ENCODE results near the gene PSMB1. TPM values are rescaled to one million over a fixed set of nuclear protein-coding genes. Genes with fewer than 3 reads are reported as not detected.

Gene PSMB1
- total and polyA plus RNA-seq, 9 of the 15 experiments (the other 6 are each of a cell fraction or from before 2014, with no cell fraction given) = 447 to 2,953 (median 884) TPM

GRCh38 chr6:170554013-170554795 lies 1.1 kb upstream of the PSMB1 start, which contains the start of gene TBP (continued):
- TF ChIP-seq ARID4B (CRISPR knock-in tag; IDR thresholded peaks at IDR 0.05) (peak; percentile 91), ZNF830 (CRISPR knock-in tag; IDR thresholded peaks at IDR 0.05) (no peak), HNRNPL (IDR thresholded peaks at IDR 0.05; ENCODE audit: low read depth, low read length) (no peak), KAT2B (IDR thresholded peaks at IDR 0.05; ENCODE audit: low read depth, low read length) (no peak), ETV6 (IDR thresholded peaks at IDR 0.05; ENCODE audit: borderline replicate concordance in 1 of 2, low read depth in 2 of 2, low read length in 1 of 2) (peak in 1 of 2 experiments; percentile 34; a peak in 1 of 4 replicates), ETV6 (CRISPR knock-in tag; IDR thresholded peaks at IDR 0.05; ENCODE audit: borderline replicate concordance) (no peak), FOXP1 (CRISPR knock-in tag; IDR thresholded peaks at IDR 0.05) (peak; percentile 49), KHSRP (IDR thresholded peaks at IDR 0.05) (0 out of 2 replicates have a peak, but pooled peaks have one; percentile 43), NR4A1 (CRISPR knock-in tag; IDR thresholded peaks at IDR 0.05) (0 out of 2 replicates have a peak, but pooled peaks have one; percentile 43), NR4A1 (tag; IDR thresholded peaks at IDR 0.05) (no peak), ASH1L (IDR thresholded peaks at IDR 0.05; ENCODE audit: borderline replicate concordance, low read depth, partially characterized antibody) (peak; percentile 62), HCFC1 (IDR thresholded peaks at IDR 0.05; ENCODE audit: low read depth, low read length) (peak; percentile 98), ERF (CRISPR knock-in tag; IDR thresholded peaks at IDR 0.05) (0 out of 2 replicates have a peak, but pooled peaks have one; percentile 49), KAT7 (CRISPR knock-in tag; IDR thresholded peaks at IDR 0.05; ENCODE audit: borderline replicate concordance) (peak; percentile 88; the same call in 1 of the 2 replicates), NCOA6 (IDR thresholded peaks at IDR 0.05) (no peak)
- TF ChIP-seq, protein P1, sequence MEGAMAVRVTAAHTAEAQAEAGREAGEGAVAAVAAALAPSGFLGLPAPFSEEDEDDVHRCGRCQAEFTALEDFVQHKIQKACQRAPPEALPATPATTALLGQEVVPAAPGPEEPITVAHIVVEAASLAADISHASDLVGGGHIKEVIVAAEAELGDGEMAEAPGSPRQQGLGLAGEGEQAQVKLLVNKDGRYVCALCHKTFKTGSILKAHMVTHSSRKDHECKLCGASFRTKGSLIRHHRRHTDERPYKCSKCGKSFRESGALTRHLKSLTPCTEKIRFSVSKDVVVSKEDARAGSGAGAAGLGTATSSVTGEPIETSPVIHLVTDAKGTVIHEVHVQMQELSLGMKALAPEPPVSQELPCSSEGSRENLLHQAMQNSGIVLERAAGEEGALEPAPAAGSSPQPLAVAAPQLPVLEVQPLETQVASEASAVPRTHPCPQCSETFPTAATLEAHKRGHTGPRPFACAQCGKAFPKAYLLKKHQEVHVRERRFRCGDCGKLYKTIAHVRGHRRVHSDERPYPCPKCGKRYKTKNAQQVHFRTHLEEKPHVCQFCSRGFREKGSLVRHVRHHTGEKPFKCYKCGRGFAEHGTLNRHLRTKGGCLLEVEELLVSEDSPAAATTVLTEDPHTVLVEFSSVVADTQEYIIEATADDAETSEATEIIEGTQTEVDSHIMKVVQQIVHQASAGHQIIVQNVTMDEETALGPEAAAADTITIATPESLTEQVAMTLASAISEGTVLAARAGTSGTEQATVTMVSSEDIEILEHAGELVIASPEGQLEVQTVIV (CRISPR knock-in tag; IDR thresholded peaks at IDR 0.05; ENCODE audit: borderline replicate concordance) = no peak
- TF ChIP-seq, protein P2, sequence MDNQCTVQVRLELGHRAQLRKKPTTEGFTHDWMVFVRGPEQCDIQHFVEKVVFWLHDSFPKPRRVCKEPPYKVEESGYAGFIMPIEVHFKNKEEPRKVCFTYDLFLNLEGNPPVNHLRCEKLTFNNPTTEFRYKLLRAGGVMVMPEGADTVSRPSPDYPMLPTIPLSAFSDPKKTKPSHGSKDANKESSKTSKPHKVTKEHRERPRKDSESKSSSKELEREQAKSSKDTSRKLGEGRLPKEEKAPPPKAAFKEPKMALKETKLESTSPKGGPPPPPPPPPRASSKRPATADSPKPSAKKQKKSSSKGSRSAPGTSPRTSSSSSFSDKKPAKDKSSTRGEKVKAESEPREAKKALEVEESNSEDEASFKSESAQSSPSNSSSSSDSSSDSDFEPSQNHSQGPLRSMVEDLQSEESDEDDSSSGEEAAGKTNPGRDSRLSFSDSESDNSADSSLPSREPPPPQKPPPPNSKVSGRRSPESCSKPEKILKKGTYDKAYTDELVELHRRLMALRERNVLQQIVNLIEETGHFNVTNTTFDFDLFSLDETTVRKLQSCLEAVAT (IDR thresholded peaks at IDR 0.05) = peak in 1 of 2 experiments; percentile 54; a peak in 1 of 4 replicates
- TF ChIP-seq, protein P3, sequence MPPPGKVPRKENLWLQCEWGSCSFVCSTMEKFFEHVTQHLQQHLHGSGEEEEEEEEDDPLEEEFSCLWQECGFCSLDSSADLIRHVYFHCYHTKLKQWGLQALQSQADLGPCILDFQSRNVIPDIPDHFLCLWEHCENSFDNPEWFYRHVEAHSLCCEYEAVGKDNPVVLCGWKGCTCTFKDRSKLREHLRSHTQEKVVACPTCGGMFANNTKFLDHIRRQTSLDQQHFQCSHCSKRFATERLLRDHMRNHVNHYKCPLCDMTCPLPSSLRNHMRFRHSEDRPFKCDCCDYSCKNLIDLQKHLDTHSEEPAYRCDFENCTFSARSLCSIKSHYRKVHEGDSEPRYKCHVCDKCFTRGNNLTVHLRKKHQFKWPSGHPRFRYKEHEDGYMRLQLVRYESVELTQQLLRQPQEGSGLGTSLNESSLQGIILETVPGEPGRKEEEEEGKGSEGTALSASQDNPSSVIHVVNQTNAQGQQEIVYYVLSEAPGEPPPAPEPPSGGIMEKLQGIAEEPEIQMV (tag; conservative IDR thresholded peaks at IDR 0.05; ENCODE audit: low read depth) = 0 out of 2 replicates have a peak, but pooled peaks have one; percentile 14

All from K562 (cell line).